HG03342 (cell line): ENCODE data around the gene NT5DC2.
A peak's percentile ranks its signal among the peaks of the same experiment; 100 is the strongest.

Source experiments
- ATAC-seq: cut with Tn5 transposase; IDR thresholded peaks from one replicate; pipeline ENCODE4 v1.9.1; 2021; ENCODE audit warnings: mild to moderate bottlenecking, moderate library complexity; ENCODE audit not compliant: unreplicated experiment

Gene NT5DC2

GRCh38 chr3:52533623-52534280, at the start of gene NT5DC2:
Gene NT5DC2 (minus strand): TSS chr3:52533857. CDS start chr3:52533737, 120 bp downstream.
- peak; percentile 30 for ATAC-seq

GRCh38 chr3:52574056-52574965, 40.7 kb upstream of the NT5DC2 start:
- ATAC-seq = no peak

- no peak for ATAC-seq
Observed at GRCh38 chr3:52572221-52572620, 38.6 kb upstream of the NT5DC2 start.

GRCh38 chr3:52570076-52570475, 36.4 kb upstream of the NT5DC2 start:
- no peak for ATAC-seq

GRCh38 chr3:52568069-52568468, 34.4 kb upstream of the NT5DC2 start:
- no peak for ATAC-seq

GRCh38 chr3:52563984-52564383, 30.3 kb upstream of the NT5DC2 start:
- ATAC-seq = no peak

GRCh38 chr3:52561028-52561747, 27.5 kb upstream of the NT5DC2 start:
- ATAC-seq = no peak

GRCh38 chr3:52558436-52558835, 24.8 kb upstream of the NT5DC2 start:
- no peak for ATAC-seq

GRCh38 chr3:52557011-52557960, 23.6 kb upstream of the NT5DC2 start:
- no peak for ATAC-seq

GRCh38 chr3:52555056-52555455, 21.4 kb upstream of the NT5DC2 start:
- ATAC-seq = no peak

- ATAC-seq = no peak
Observed at GRCh38 chr3:52554026-52554755, 20.5 kb upstream of the NT5DC2 start.

- ATAC-seq = no peak
Observed at GRCh38 chr3:52552089-52552488, 18.4 kb upstream of the NT5DC2 start.

GRCh38 chr3:52551118-52551517, 17.5 kb upstream of the NT5DC2 start:
- ATAC-seq = no peak

- ATAC-seq = no peak
Observed at GRCh38 chr3:52547143-52547542, 13.5 kb upstream of the NT5DC2 start.

GRCh38 chr3:52546111-52546901, 12.6 kb upstream of the NT5DC2 start:
- no peak for ATAC-seq

- ATAC-seq = no peak
Observed at GRCh38 chr3:52544937-52545336, 11.3 kb upstream of the NT5DC2 start.

- no peak for ATAC-seq
Observed at GRCh38 chr3:52541050-52541449, 7.4 kb upstream of the NT5DC2 start.

- no peak for ATAC-seq
Observed at GRCh38 chr3:52539010-52539653, 5.5 kb upstream of the NT5DC2 start.
